Activated effector memory CD4-positive, alpha-beta T cell treated with Interleukin-2 at 50 U/mL for 16 hours (primary cell): ENCODE measurements around the gene DRD2.

ENCODE experiments used
- DNase-seq: peaks from one replicate; pipeline ENCODE4 v3.0.0-alpha.2; 2020

The DRD2 gene

DNA sequence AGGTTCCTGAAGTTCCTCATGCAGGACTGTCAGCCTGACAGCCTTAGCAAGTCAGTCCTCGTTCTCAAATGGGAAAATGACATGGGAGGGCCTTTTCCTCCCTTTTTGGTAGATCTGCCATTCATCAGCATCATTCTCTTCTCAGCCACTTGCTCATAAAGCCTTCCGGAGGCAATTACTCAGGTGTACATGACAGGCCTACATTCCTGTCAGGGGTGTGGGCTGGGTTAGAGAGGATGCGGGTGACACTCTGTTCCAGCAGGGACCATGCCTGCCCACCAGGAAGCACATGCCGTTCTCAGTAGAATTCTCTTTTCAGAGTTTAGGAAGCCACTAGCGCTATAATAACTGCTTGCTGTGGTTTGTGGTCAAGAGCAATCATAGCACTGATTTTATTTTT, 111.8 kb downstream of the DRD2 start:
- no peak for DNase-seq
